Measurements from ENCODE around the gene RGN. TPM values are rescaled to one million over a fixed set of nuclear protein-coding genes. Genes with fewer than 3 reads are reported as not detected.

RGN gene
- total RNA-seq, 4 donors from 2014 or later, result 2.0 to 6.4 (median 4.0) TPM

GRCh38 chrX:47093860-47094259 is 15.6 kb downstream of the RGN start:
- TF ChIP-seq, protein P1, sequence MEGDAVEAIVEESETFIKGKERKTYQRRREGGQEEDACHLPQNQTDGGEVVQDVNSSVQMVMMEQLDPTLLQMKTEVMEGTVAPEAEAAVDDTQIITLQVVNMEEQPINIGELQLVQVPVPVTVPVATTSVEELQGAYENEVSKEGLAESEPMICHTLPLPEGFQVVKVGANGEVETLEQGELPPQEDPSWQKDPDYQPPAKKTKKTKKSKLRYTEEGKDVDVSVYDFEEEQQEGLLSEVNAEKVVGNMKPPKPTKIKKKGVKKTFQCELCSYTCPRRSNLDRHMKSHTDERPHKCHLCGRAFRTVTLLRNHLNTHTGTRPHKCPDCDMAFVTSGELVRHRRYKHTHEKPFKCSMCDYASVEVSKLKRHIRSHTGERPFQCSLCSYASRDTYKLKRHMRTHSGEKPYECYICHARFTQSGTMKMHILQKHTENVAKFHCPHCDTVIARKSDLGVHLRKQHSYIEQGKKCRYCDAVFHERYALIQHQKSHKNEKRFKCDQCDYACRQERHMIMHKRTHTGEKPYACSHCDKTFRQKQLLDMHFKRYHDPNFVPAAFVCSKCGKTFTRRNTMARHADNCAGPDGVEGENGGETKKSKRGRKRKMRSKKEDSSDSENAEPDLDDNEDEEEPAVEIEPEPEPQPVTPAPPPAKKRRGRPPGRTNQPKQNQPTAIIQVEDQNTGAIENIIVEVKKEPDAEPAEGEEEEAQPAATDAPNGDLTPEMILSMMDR (IDR thresholded peaks at IDR 0.05; ENCODE audit: low read depth), result no peak

GRCh38 chrX:47097018-47097417 is 18.8 kb downstream of the RGN start:
- TF ChIP-seq, protein P1 (IDR thresholded peaks at IDR 0.05; ENCODE audit: low read depth), result no peak

GRCh38 chrX:47098338-47099094 is 20.3 kb downstream of the RGN start:
- TF ChIP-seq, protein P1 (IDR thresholded peaks at IDR 0.05; ENCODE audit: low read depth), result no peak

- TF ChIP-seq, protein P1 (IDR thresholded peaks at IDR 0.05; ENCODE audit: low read depth), result no peak
Measured at GRCh38 chrX:47101206-47101605, 23.0 kb downstream of the RGN start.

- TF ChIP-seq, protein P1 (IDR thresholded peaks at IDR 0.05; ENCODE audit: low read depth), result no peak
Measured at GRCh38 chrX:47112316-47112954, 34.2 kb downstream of the RGN start.

GRCh38 chrX:47129157-47129898 is 51.1 kb downstream of the RGN start:
- TF ChIP-seq, protein P1 (IDR thresholded peaks at IDR 0.05; ENCODE audit: low read depth), result no peak

DNA sequence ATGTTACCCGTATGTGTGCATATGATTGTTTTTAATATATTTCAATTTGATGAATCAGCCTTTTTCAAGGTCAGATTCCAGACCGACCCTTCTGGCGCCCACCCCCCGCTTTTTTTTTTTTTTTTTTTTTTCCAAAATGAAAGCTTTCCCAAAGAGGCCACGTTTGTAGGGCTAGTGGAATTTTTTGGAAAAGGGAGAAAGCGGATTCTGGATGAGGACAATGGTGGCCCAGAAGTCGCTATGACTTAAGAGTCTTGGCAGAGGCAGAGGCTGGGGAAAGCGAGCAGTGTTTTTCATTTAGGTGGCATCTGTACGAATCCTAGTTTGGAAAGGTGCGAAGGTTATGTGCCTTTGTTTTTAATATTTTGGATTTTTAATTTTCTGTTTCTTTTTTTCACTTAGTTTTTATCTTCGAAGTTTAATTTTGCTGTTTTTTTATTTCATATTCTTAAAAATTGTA is 51.7 kb downstream of the RGN start:
- TF ChIP-seq, protein P1 (IDR thresholded peaks at IDR 0.05; ENCODE audit: low read depth), result no peak
